NCI-H82 treated with DMSO at 0.1 percent for 48 hours (cell line): ENCODE measurements around the gene INSYN2B.
"Not testable (repeated sequence)": the region's sequence is repeated elsewhere in the genome, so short reads cannot be mapped to it uniquely, and the experiment has no call there.

Source experiments
- DNase-seq: peaks from one replicate; lab custom pipeline; 2025; ENCODE audit not compliant: unreplicated experiment; lab: John Stamatoyannopoulos, UW

The INSYN2B gene

DNA sequence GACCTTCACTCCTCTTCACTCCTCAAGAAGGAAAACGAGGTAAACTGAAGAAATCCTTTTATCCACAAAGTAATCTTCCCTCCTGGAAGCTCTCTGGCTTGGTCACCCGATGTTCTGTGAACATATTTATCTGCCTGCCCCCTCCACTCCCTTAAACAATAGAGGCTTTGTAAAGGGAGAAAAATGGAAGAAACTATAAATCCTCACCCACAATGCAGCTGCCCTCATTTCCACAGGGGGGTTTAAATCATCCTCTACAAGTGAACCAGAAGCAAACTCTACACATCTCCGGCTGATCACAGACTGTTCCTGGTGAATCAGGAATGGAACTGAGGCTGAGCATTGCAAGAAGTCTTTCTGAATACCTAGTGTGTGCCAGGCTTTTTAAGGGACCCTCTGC, 7.2 kb downstream of the INSYN2B start:
- no peak for DNase-seq

DNA sequence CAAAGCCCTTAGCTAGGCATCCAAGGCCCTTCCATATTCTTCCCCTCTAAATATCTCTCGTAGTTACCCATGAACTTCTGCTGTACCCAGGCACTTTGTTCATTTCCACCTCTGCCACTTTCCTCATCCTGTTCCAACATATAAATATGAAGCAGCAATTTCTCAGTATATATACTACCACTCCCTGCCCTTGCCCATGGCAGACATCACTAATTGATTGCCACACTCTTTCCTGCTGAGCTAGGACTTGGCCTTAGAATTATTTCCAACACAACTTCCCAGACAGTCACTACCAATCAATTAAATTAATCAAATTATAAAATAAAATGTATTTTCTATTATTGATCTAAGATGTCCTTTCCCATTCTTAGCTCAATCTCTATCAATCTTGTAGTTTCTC, 8.5 kb downstream of the INSYN2B start:
- no peak for DNase-seq

DNA sequence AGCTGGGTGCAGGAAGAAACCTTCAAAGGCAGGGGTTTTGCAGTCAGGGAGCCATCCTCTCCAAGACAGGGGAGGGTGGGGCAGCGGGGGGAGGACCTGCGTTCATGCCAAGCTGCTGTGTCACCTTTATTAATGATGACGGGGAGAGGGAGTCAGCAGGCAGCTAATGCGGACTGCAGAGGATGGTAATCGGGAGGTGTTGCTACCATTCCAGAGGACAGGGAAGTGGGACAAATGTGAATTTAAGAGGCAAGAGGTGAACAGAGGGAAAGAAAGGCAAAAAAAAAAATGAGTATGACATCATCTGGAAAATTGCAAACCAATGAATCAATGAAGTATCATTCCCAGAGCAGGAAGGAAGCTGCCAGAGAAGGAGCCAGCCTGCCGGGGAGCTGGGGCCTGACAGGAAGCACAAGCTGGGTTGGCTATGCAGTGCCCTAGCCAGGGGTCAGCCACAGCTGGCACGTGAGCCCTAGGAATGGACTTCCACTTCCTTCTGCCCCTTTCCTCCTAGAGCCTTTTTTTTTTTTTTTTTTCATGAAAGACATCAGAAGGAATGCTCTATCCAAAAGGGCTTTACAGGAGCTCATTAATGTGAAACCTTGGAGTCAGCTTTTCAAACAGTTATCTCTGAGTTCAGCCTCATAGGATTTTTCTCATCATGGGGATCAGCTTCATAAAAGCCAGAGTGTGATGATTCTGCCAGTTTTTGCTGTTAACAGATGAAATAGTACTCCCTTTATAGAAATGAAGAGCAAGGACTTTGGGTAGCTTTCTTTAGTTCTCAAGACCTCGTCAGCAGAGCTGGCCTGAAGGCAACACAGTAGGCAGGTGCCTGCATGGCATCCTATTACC, 9.2 kb downstream of the INSYN2B start:
- no peak for DNase-seq

- no peak for DNase-seq
Measured at GRCh38 chr5:169970339-169970738, 10.0 kb downstream of the INSYN2B start.

DNA sequence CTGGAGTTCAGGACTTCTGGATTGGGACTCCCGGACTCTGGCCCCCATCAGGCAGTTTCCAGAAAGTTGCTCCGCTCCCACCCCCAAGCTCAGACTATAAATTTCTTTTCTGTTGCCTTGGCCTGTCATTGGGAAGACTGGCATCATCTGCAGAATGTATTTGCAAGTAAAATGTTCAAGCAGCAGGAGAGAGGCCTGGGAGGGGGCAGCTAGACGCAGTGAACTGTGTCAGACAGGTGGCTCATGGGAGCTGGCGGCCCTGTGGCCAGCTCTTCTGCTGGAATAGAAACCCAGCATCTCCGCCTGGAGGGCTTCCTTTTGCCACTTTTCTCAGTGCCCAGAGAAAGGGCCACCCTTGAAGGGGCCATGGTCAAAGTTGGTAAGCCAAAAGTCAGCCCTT, 16.0 kb downstream of the INSYN2B start:
- DNase-seq, result no peak

- no peak for DNase-seq
Measured at GRCh38 chr5:169960659-169961058, 19.6 kb downstream of the INSYN2B start.

DNA sequence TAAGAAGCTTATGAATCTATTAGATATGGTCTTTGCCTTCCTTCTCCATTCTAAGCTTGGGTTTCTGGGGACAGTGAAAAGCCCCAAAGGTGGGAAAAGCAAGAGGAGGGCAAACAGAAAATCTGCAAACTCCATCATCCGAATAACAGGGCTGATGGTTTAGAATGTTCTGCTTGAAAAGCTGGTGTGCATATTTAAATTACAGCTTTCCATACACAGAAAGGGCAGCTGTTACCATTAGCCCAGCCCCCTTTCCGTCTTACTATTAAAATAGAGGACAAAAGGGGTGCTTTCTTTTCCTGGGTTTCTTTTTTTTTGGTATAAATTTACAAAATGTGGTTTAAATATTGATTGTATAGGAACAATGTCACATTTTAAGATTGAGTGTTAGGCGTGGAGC, 22.0 kb downstream of the INSYN2B start:
- DNase-seq, result no peak

DNA sequence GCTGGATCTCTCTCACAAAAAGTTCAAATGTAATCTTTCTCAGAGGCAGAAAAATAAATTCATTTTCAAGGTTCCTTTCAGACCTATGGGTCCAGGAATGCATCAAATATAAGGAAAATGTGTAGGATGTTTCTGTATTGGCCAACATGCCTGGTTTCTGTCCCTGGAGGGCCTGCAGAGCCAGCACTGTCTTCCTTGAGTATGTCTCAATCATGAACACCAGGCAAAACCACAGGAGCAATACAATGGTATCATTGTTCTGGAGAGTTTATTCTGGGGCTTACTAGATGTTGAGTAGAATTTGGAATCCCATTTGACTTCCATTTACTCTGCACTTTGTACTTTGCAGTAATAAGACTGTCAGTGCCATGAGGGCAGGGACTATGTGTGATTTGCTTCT, 23.5 kb downstream of the INSYN2B start:
- no peak for DNase-seq

DNA sequence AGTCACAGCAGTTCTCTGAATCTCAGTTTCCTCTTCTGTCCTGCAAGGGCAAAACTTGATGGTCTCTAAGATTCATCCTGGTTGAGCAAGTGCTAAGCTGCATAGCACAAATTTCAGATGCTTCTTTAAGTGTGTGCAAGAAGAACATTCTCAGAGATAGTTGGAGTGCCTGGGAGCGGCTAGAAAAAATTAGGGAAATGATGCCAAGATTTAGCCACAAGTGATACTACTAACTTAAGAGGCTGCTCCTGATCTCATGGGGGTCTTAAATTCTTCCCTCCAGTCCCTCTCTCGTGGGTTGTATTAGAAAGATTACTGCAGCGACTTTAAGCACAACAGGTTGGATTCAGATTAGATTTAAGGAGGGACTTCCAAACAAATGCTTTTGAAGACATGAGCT, 24.2 kb downstream of the INSYN2B start:
- no peak for DNase-seq

DNA sequence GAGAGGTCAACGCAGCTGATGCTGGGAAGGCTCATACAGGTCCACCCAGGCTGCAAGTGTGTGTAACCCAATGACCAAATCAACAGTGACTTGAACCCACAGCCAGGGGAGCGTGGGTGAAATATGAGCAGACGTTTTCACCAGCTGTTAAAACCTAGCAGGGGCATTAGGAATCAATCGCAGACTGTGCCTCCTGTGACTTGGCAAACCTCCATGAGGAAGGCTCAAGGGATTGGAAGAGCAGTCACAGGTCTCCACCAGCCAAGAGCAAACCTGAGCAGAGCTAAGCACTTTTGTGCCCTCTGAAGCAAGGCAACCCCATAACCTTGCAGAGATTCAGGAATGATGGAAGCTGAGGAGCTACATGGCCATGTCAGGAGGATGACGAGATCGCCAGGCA, 25.5 kb downstream of the INSYN2B start:
- no peak for DNase-seq

GRCh38 chr5:169953196-169953595, 27.1 kb downstream of the INSYN2B start:
- not testable (repeated sequence) for DNase-seq

DNA sequence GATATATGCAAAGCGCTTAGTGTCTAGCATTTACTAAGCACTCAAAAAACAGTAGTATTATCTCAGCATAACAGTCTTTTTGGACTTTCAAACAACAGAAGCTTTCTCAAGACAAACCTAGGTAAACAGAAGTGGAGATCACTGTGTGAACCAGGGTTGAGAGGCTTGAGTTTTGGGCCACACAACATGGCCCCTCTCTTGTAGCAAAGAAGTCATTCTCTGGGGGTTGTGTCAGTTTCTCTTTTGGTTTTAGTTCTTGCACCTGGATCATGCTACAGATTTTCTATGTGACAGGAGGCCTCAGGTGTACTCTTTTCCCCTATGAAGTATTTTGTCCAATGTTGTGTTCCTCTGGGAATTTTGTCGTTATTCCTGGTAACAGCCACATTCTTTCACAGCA, 30.0 kb downstream of the INSYN2B start:
- DNase-seq, result no peak

DNA sequence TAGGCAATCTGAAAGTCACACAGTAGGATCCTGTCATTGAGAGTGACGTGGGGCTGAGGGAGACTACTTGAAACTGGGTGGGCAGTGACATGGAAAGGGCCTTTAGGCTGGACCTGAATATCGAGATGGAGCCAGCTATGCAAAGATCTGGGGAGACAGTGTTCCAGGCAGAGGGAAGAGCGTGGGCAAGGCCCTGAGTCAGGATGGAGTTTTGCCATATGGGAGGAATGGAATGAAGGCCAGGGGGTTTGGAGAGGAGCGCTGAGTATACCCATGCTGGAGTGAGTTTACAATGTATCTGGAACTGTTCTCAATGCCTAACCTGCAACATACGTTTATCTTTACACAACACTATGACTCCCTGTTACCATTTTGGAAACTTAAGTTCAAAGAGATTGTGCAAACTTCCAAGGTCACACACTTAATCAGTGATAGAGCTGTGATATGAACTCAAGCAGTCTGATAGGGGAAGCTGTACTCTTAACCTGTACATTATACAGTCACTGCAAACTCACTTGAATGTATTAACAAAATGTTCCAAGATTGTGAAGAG, 33.5 kb downstream of the INSYN2B start:
- no peak for DNase-seq

DNA sequence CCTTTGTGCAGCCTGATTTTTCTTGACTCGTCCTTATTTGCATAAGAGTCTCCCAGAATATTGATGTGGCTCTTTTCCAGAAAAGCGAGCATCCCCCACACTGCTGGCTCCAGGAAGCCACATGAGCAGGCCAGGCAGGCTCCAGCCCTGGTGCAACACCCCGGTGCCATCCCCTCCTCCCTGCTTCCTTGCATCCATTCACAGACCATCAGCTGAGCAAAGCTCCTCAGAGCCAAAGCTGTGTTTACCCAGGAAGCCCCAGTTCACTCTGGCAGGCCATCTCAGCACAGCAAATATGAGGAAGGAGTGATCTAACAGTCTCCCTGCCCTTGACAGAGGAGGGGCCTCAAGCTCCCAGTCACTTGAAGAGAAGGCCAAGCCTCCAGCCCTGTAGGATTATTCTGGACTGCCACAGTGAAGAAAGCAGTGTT, 34.4 kb downstream of the INSYN2B start:
- no peak for DNase-seq

DNA sequence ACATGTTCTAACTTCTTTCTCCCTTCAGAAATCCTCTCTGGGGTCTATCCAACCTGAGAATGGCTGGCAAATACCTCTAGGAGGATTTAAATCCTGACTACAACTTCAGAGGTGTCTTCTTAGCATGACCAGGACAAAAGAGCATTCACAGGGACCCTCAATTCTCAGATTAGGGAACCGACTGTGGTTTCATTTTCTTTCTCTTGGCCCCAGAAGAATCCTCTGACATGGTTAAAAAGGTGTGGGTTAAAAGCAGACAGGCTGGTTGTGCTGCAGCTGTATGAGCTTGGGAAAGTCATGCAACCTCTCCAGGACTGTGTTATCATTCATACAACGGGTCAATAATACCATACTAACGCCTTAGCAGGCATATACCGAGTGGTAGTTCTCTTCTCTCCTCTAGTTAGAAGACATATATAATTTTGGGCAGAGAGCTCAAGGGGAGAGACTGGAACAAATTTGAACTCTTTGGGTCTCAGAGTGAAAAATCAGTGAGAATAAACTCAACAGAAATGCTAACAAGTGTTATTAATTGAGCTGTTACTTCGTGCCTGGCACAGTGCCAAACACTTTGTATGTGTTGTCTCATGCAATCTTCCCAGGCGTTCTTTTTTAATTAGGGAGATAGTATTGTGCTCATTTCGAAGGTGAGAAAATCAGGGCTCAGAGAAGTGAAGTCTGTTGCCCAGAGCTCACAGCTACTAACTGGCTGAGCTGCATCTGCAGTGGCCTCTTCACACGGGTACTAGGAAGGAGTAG, 35.2 kb downstream of the INSYN2B start:
- DNase-seq, result no peak

- no peak for DNase-seq
Measured at GRCh38 chr5:169944115-169944514, 36.2 kb downstream of the INSYN2B start.

DNA sequence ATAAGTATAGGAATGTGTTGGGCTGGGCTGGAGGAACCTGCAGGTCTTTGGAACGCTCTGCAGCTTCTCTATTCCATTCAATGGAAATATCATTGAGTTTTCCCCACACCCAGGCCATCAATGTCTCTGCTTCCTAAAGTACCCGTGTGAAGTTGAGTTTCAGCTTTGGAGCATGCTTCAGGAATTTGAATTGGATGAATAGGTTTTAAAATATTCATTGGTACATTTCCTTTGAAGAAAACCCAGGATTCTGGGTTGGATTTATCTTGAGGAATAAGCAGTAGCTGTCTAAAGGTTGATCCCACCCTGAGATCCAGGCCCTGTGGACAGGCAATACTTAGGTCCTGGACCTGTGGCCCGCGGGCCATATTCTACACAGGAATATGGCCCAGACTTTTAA, 37.3 kb downstream of the INSYN2B start:
- no peak for DNase-seq

GRCh38 chr5:169942181-169942580, 38.1 kb downstream of the INSYN2B start:
- no peak for DNase-seq

DNA sequence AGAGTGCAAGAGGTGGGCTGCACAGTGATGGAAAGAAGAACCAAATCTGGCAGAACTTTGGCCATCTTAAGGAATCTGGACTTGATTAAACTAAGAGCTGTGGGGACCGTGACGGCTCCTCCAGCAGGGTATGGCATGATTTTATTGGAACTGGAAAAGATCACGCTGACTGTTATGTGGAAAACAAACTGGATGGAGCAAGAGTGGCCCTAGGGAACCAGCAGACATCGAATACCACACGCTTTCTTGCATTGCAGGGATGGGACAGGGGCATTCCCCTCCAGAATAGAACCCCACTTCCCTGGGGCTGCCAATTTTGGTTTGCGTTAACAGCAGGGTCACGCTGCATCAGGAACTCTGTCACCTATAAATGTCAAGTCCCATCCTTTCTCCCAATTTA, 38.8 kb downstream of the INSYN2B start:
- no peak for DNase-seq

DNA sequence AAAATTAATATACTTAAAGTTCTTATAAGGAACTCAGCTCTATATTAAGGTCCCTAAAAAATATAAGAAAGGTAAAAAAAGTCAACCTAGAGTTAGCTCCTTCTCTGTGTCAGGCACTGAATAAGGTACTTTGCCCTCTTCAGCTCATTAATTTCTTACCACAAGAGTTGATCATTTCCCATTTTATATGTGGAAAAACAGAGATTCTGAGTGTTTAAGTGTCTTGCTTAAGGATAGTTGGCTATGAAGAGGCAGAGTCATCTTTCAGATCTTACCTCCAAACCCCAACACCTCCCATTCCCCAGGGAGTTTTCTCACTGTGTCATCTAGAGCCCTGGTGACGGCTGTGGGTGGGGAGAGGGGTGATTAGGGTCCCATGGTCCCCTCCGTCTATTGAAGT, 40.6 kb downstream of the INSYN2B start:
- DNase-seq, result no peak

DNA sequence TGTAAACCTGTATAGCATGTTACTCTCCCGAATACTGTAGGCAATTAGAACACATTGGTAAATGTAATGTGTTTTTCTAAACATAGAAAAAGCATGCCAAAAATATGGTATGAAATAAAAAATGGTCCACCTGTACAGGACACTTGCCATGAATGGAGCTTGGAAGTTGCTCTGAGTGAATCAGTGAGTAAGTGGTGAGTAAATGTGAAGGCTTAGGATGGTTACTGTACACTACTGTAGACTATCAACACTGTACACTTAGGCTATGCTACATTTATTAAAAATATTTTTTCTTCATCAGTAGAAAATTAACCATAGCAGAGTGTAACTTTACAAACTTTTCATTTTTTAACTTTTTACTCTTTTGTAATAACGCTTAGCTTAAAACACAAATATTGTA, 41.9 kb downstream of the INSYN2B start:
- no peak for DNase-seq

GRCh38 chr5:169935762-169936161, 44.5 kb downstream of the INSYN2B start:
- DNase-seq, result no peak
